Measurements from ENCODE around the gene ENPP7. TPM values are rescaled to one million over a fixed set of nuclear protein-coding genes. Genes with fewer than 3 reads are reported as not detected.
"Not testable (repeated sequence)": the region's sequence is repeated elsewhere in the genome, so short reads cannot be mapped to it uniquely, and the experiment has no call there.

ENPP7 gene
- total and polyA plus RNA-seq, 2 donors from 2014 or later, result 0.94 to 3.7 TPM

- H3K36me3 ChIP-seq (ENCODE audit: control insufficient read depth in 2 of 3, insufficient read depth in 3 of 3, low read length in 3 of 3), result no peaks in the 10 kb centered on the region
- no peak overlapping the region for H3K4me3 ChIP-seq (ENCODE audit: low read length in 3 of 3)
- no peak overlapping the region for H3K27ac ChIP-seq (ENCODE audit: low read depth in 2 of 2, low read length in 2 of 2)
- no peaks in the 10 kb centered on the region for H3K9me3 ChIP-seq (ENCODE audit: control insufficient read depth in 2 of 3, insufficient read depth in 1 of 3, low read length in 3 of 3)
- intact Hi-C loops (cut with DNase I), result no loop called here
- no peak for FAIRE-seq
- no peak for TF ChIP-seq CTCF (IDR thresholded peaks at IDR 0.05; ENCODE audit: borderline replicate concordance, extremely low read depth, insufficient read depth)
- no peaks in the 10 kb centered on the region for H3K4me1 ChIP-seq (ENCODE audit: control insufficient read depth in 2 of 3, insufficient read depth in 2 of 3, low read depth in 1 of 3, low read length in 3 of 3)
- no peak for DNase-seq
- H3K9ac ChIP-seq (ENCODE audit: low read length in 3 of 3), result no peak overlapping the region
- no peaks in the 10 kb centered on the region for H3K27me3 ChIP-seq (ENCODE audit: control insufficient read depth, insufficient read depth, low read length)
These were observed 35.0 kb downstream of the ENPP7 start for GRCh38 chr17:79765708-79766107.

GRCh38 chr17:79769570-79770506 lies 39.1 kb downstream of the ENPP7 start:
- DNase-seq (peak in 1 of 5 donors; percentile 51), FAIRE-seq (no peak)
- H3K27ac ChIP-seq (ENCODE audit: low read depth in 2 of 2, low read length in 2 of 2), result no peak overlapping the region
- intact Hi-C loops (cut with DNase I), result no loop called here
- no peak overlapping the region for H3K4me3 ChIP-seq (ENCODE audit: low read length in 3 of 3)
- no peaks in the 10 kb centered on the region for H3K36me3 ChIP-seq (ENCODE audit: control insufficient read depth in 2 of 3, insufficient read depth in 3 of 3, low read length in 3 of 3)
- no peak for TF ChIP-seq CTCF (IDR thresholded peaks at IDR 0.05; ENCODE audit: borderline replicate concordance, extremely low read depth, insufficient read depth)
- H3K27me3 ChIP-seq (ENCODE audit: control insufficient read depth, insufficient read depth, low read length), result no peaks in the 10 kb centered on the region
- no peak overlapping the region for H3K9ac ChIP-seq (ENCODE audit: low read length in 3 of 3)
- no peaks in the 10 kb centered on the region for H3K4me1 ChIP-seq (ENCODE audit: control insufficient read depth in 2 of 3, insufficient read depth in 2 of 3, low read depth in 1 of 3, low read length in 3 of 3)
- H3K9me3 ChIP-seq (ENCODE audit: control insufficient read depth in 2 of 3, insufficient read depth in 1 of 3, low read length in 3 of 3), result no peaks in the 10 kb centered on the region

- H3K36me3 ChIP-seq (ENCODE audit: control insufficient read depth in 2 of 3, insufficient read depth in 3 of 3, low read length in 3 of 3), result no peaks in the 10 kb centered on the region
- no peak overlapping the region for H3K4me3 ChIP-seq (ENCODE audit: low read length in 3 of 3)
- no peak overlapping the region for H3K27ac ChIP-seq (ENCODE audit: low read depth in 2 of 2, low read length in 2 of 2)
- FAIRE-seq (no peak), DNase-seq (peak in 1 of 5 donors; percentile 18)
- intact Hi-C loops (cut with DNase I), result no loop called here
- no peak for TF ChIP-seq CTCF (IDR thresholded peaks at IDR 0.05; ENCODE audit: borderline replicate concordance, extremely low read depth, insufficient read depth)
- H3K27me3 ChIP-seq (ENCODE audit: control insufficient read depth, insufficient read depth, low read length), result no peaks in the 10 kb centered on the region
- no peaks in the 10 kb centered on the region for H3K9me3 ChIP-seq (ENCODE audit: control insufficient read depth in 2 of 3, insufficient read depth in 1 of 3, low read length in 3 of 3)
- H3K4me1 ChIP-seq (ENCODE audit: control insufficient read depth in 2 of 3, insufficient read depth in 2 of 3, low read depth in 1 of 3, low read length in 3 of 3), result no peaks in the 10 kb centered on the region
- H3K9ac ChIP-seq (ENCODE audit: low read length in 3 of 3), result no peak overlapping the region
These were observed 40.5 kb downstream of the ENPP7 start for GRCh38 chr17:79771276-79771675.

- H3K27me3 ChIP-seq (ENCODE audit: control insufficient read depth, insufficient read depth, low read length); H3K4me3 ChIP-seq (ENCODE audit: low read length in 3 of 3); H3K27ac ChIP-seq (ENCODE audit: low read depth in 2 of 2, low read length in 2 of 2); H3K9me3 ChIP-seq (ENCODE audit: control insufficient read depth in 2 of 3, insufficient read depth in 1 of 3, low read length in 3 of 3); H3K9ac ChIP-seq (ENCODE audit: low read length in 3 of 3); intact Hi-C loops (cut with DNase I); FAIRE-seq; H3K36me3 ChIP-seq (ENCODE audit: control insufficient read depth in 2 of 3, insufficient read depth in 3 of 3, low read length in 3 of 3); H3K4me1 ChIP-seq (ENCODE audit: control insufficient read depth in 2 of 3, insufficient read depth in 2 of 3, low read depth in 1 of 3, low read length in 3 of 3): not testable (repeated sequence)
- DNase-seq, result peak in 1 of 5 donors; percentile 21
These were observed 42.0 kb downstream of the ENPP7 start for GRCh38 chr17:79772726-79773125.
